GM12874 (cell line): Measurements from ENCODE around the gene GAREM2.

Experiments
- CTCF ChIP-seq: IDR thresholded peaks from 2 replicates; pipeline ENCODE4 v1.5.1; 2011; ENCODE audit warnings: low read depth, mild to moderate bottlenecking, control low read depth, low read length, moderate library complexity; ENCODE audit not compliant: insufficient read depth

Gene GAREM2

GRCh38 chr2:26170795-26171194, 2.1 kb upstream of the GAREM2 start:
- no peak for TF ChIP-seq CTCF

GRCh38 chr2:26172189-26172870, 558 bp upstream of the GAREM2 start:
- no peak for TF ChIP-seq CTCF

GRCh38 chr2:26173776-26174482, 1.0 kb downstream of the GAREM2 start:
- no peak for TF ChIP-seq CTCF

GRCh38 chr2:26174691-26175465, 2.0 kb downstream of the GAREM2 start:
- TF ChIP-seq CTCF, result no peak

- no peak for TF ChIP-seq CTCF
Measured at GRCh38 chr2:26175466-26176278, 2.8 kb downstream of the GAREM2 start.

- no peak for TF ChIP-seq CTCF
Measured at GRCh38 chr2:26176279-26176615, 3.4 kb downstream of the GAREM2 start.

- TF ChIP-seq CTCF, result no peak
Measured at GRCh38 chr2:26177122-26177521, 4.2 kb downstream of the GAREM2 start.
